NCI-H1105 treated with DMSO at 0.1 percent for 48 hours (cell line): Measurements from ENCODE around the gene AIFM3.
"Not testable (repeated sequence)": the region's sequence is repeated elsewhere in the genome, so short reads cannot be mapped to it uniquely, and the experiment has no call there.

Source experiments
- DNase-seq: peaks from one replicate; lab custom pipeline; 2025; lab: John Stamatoyannopoulos, UW

AIFM3 gene

GRCh38 chr22:20940904-20941385 is 26.1 kb upstream of the AIFM3 start:
- no peak for DNase-seq

- not testable (repeated sequence) for DNase-seq
Measured at GRCh38 chr22:20942203-20942902, 24.7 kb upstream of the AIFM3 start.

GRCh38 chr22:20943104-20943933 is 23.7 kb upstream of the AIFM3 start:
- DNase-seq: no peak

GRCh38 chr22:20944042-20944441 is 23.0 kb upstream of the AIFM3 start:
- DNase-seq: no peak

GRCh38 chr22:20945578-20945934 is 21.5 kb upstream of the AIFM3 start:
- DNase-seq: no peak

- DNase-seq: no peak
Measured at GRCh38 chr22:20946080-20946986, 20.7 kb upstream of the AIFM3 start.

GRCh38 chr22:20946991-20947390 is 20.1 kb upstream of the AIFM3 start:
- DNase-seq: no peak

GRCh38 chr22:20948450-20948849 is 18.6 kb upstream of the AIFM3 start:
- DNase-seq: no peak

GRCh38 chr22:20948989-20949388 is 18.1 kb upstream of the AIFM3 start:
- DNase-seq: no peak

GRCh38 chr22:20949698-20950183 is 17.3 kb upstream of the AIFM3 start:
- no peak for DNase-seq

GRCh38 chr22:20951151-20951931 is 15.7 kb upstream of the AIFM3 start:
- no peak for DNase-seq

- no peak for DNase-seq
Measured at GRCh38 chr22:20951932-20952380, 15.1 kb upstream of the AIFM3 start.

- DNase-seq: no peak
Measured at GRCh38 chr22:20952544-20953341, 14.3 kb upstream of the AIFM3 start.

GRCh38 chr22:20953342-20953608 is 13.8 kb upstream of the AIFM3 start:
- DNase-seq: no peak

GRCh38 chr22:20953668-20954500 is 13.2 kb upstream of the AIFM3 start:
- no peak for DNase-seq

GRCh38 chr22:20955548-20955947 is 11.5 kb upstream of the AIFM3 start:
- DNase-seq: no peak

- DNase-seq: no peak
Measured at GRCh38 chr22:20956258-20957101, 10.6 kb upstream of the AIFM3 start.

- no peak for DNase-seq
Measured at GRCh38 chr22:20957102-20957682, 9.9 kb upstream of the AIFM3 start.
